Medulla oblongata (tissue), 1 donor: ENCODE data around the gene AFG1L.
"Not testable (repeated sequence)": the region's sequence is repeated elsewhere in the genome, so short reads cannot be mapped to it uniquely, and the experiment has no call there.

Experiments used
- DNase-seq: peaks from one replicate; pipeline ENCODE4 v3.0.0-alpha.2; 2015; ENCODE audit errors: extremely low spot score

Gene AFG1L

GRCh38 chr6:108556866-108557493, 262.1 kb downstream of the AFG1L start:
- DNase-seq: no peak

GRCh38 chr6:108557494-108558371, 262.9 kb downstream of the AFG1L start:
- DNase-seq: peak; percentile 81

- peak; percentile 99 for DNase-seq
Measured at GRCh38 chr6:108558372-108559096, 263.7 kb downstream of the AFG1L start.

GRCh38 chr6:108559097-108559883, 264.4 kb downstream of the AFG1L start:
- peak; percentile 97 for DNase-seq

- peak; percentile 66 for DNase-seq
Measured at GRCh38 chr6:108559884-108560462, 265.1 kb downstream of the AFG1L start.

GRCh38 chr6:108560463-108561308, 265.8 kb downstream of the AFG1L start, which contains the start of gene FOXO3:
TSS of gene FOXO3 (plus strand) at chr6:108560917. CDS start at chr6:108561209, 292 bp downstream.
- peak; percentile 89 for DNase-seq

- DNase-seq: not testable (repeated sequence)
Measured at GRCh38 chr6:108561309-108561647, 266.4 kb downstream of the AFG1L start.

- DNase-seq: no peak
Measured at GRCh38 chr6:108561742-108562502, 267.1 kb downstream of the AFG1L start.

GRCh38 chr6:108562503-108562993, 267.7 kb downstream of the AFG1L start:
- DNase-seq: peak; percentile 79

- no peak for DNase-seq
Measured at GRCh38 chr6:108563292-108563691, 268.4 kb downstream of the AFG1L start.

- DNase-seq: no peak
Measured at GRCh38 chr6:108564178-108564577, 269.3 kb downstream of the AFG1L start.

- DNase-seq: no peak
Measured at GRCh38 chr6:108565091-108565766, 270.4 kb downstream of the AFG1L start.

GRCh38 chr6:108565893-108566292, 271.0 kb downstream of the AFG1L start:
- peak; percentile 83 for DNase-seq

GRCh38 chr6:108566406-108566805, 271.6 kb downstream of the AFG1L start:
- no peak for DNase-seq

- DNase-seq: no peak
Measured at GRCh38 chr6:108568101-108568500, 273.2 kb downstream of the AFG1L start.

GRCh38 chr6:108568551-108569305, 273.9 kb downstream of the AFG1L start:
- no peak for DNase-seq

GRCh38 chr6:108570517-108570916, 275.7 kb downstream of the AFG1L start:
- DNase-seq: no peak
